Activated CD4-positive, alpha-beta T cell treated with anti-CD3 and anti-CD28 coated beads for 24 hours (primary cell): Measurements from ENCODE around the gene NEMF.
"Not testable (repeated sequence)": the region's sequence is repeated elsewhere in the genome, so short reads cannot be mapped to it uniquely, and the experiment has no call there.

Experiments used
- DNase-seq, 2 donors: peaks; one replicate each; pipeline ENCODE4 v3.0.0-alpha.2; 2020; ENCODE audit warnings: low read depth in 2 of 2

Gene NEMF

GRCh38 chr14:49876563-49877127, 24.1 kb upstream of the NEMF start:
- no peak for DNase-seq

GRCh38 chr14:49875640-49876198, 23.1 kb upstream of the NEMF start:
- DNase-seq: no peak

- DNase-seq: not testable (repeated sequence)
Observed at GRCh38 chr14:49873548-49873947, 21.0 kb upstream of the NEMF start.

- no peak for DNase-seq
Observed at GRCh38 chr14:49870908-49871307, 18.3 kb upstream of the NEMF start.

- no peak for DNase-seq
Observed at GRCh38 chr14:49868720-49869114, 16.1 kb upstream of the NEMF start.

- peak; percentile 97 to 98 for DNase-seq
Observed at GRCh38 chr14:49867831-49868719, 15.5 kb upstream of the NEMF start.

GRCh38 chr14:49865431-49865859, 12.9 kb upstream of the NEMF start:
- DNase-seq: peak; percentile 68 to 76

- no peak for DNase-seq
Observed at GRCh38 chr14:49863487-49864281, 11.1 kb upstream of the NEMF start.

GRCh38 chr14:49862089-49862673, 9.6 kb upstream of the NEMF start:
- peak; percentile 71 to 78 for DNase-seq

GRCh38 chr14:49861699-49862088, 9.1 kb upstream of the NEMF start:
- DNase-seq: peak in 1 of 2 donors; percentile 38

- no peak for DNase-seq
Observed at GRCh38 chr14:49860988-49861698, 8.6 kb upstream of the NEMF start.

- DNase-seq: no peak
Observed at GRCh38 chr14:49858383-49858782, 5.8 kb upstream of the NEMF start.

- no peak for DNase-seq
Observed at GRCh38 chr14:49857427-49858003, 4.9 kb upstream of the NEMF start.

GRCh38 chr14:49853572-49854375, 1.2 kb upstream of the NEMF start:
- peak; percentile 47 to 49 for DNase-seq

GRCh38 chr14:49853158-49853477, 530 bp upstream of the NEMF start:
- DNase-seq: no peak

GRCh38 chr14:49851813-49852212, 775 bp downstream of the NEMF start:
- no peak for DNase-seq

- DNase-seq: no peak
Observed at GRCh38 chr14:49849213-49849847, 3.3 kb downstream of the NEMF start.

- DNase-seq: no peak
Observed at GRCh38 chr14:49828640-49829039, 23.9 kb downstream of the NEMF start.

GRCh38 chr14:49820176-49820575, 32.4 kb downstream of the NEMF start:
- DNase-seq: no peak

- DNase-seq: no peak
Observed at GRCh38 chr14:49816844-49817243, 35.7 kb downstream of the NEMF start.
